ENCODE measurements around the gene ALDH1A3.

- TF ChIP-seq, protein P1, sequence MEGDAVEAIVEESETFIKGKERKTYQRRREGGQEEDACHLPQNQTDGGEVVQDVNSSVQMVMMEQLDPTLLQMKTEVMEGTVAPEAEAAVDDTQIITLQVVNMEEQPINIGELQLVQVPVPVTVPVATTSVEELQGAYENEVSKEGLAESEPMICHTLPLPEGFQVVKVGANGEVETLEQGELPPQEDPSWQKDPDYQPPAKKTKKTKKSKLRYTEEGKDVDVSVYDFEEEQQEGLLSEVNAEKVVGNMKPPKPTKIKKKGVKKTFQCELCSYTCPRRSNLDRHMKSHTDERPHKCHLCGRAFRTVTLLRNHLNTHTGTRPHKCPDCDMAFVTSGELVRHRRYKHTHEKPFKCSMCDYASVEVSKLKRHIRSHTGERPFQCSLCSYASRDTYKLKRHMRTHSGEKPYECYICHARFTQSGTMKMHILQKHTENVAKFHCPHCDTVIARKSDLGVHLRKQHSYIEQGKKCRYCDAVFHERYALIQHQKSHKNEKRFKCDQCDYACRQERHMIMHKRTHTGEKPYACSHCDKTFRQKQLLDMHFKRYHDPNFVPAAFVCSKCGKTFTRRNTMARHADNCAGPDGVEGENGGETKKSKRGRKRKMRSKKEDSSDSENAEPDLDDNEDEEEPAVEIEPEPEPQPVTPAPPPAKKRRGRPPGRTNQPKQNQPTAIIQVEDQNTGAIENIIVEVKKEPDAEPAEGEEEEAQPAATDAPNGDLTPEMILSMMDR (conservative IDR thresholded peaks at IDR 0.05; ENCODE audit: low read depth, low read length) = no peak
- TF ChIP-seq EZH2 (IDR thresholded peaks at IDR 0.05; ENCODE audit: low read length, unreplicated experiment) (no peak), EZH2phosphoT487 (IDR thresholded peaks at IDR 0.05; ENCODE audit: borderline replicate concordance, low read length) (no peak)
Measured at GRCh38 chr15:100885811-100886210, 6.2 kb downstream of the ALDH1A3 start.

Data from PC-3 (cell line).